ENCODE measurements around the gene DDX17. TPM values are rescaled to one million over a fixed set of nuclear protein-coding genes. Genes with fewer than 3 reads are reported as not detected.

The DDX17 gene
- total and polyA plus RNA-seq, 9 of the 15 experiments (the other 6 are each of a cell fraction or from before 2014, with no cell fraction given), result 17.6 to 421 (median 189) TPM

DNA sequence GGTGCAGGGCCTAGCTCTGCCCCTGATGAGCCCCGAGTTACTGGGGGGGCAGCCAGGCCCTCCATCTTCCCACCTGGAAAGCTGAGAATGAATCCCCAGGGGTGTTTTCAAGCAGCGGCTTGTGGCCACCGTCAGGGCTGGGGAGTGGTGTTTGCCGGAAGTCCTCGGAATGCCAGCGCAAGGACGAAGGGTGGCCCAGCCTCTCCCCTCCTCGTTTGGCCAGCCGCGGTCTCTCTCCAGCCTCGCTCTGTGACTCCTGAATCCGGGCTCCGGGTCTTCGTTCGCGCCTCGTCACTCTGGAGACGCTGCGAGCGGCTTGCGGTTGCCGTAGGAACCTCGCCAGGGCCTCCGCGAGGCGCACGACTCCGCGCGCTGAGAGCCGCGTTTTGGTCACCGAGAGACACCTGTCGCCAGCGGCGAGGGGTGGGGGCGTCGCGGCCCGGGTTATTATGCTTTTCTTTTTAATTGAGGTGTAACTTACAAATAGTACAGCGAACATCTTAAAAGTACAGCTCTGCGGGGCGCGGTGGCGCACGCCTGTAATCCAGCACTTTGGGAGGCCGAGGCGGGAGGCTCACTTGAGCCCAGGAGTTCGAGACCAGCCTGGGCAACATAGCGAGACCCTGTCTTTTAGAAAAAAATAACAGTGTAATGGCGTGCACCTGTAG lies 44.6 kb downstream of the DDX17 start (continued):
- TF ChIP-seq, protein P1, sequence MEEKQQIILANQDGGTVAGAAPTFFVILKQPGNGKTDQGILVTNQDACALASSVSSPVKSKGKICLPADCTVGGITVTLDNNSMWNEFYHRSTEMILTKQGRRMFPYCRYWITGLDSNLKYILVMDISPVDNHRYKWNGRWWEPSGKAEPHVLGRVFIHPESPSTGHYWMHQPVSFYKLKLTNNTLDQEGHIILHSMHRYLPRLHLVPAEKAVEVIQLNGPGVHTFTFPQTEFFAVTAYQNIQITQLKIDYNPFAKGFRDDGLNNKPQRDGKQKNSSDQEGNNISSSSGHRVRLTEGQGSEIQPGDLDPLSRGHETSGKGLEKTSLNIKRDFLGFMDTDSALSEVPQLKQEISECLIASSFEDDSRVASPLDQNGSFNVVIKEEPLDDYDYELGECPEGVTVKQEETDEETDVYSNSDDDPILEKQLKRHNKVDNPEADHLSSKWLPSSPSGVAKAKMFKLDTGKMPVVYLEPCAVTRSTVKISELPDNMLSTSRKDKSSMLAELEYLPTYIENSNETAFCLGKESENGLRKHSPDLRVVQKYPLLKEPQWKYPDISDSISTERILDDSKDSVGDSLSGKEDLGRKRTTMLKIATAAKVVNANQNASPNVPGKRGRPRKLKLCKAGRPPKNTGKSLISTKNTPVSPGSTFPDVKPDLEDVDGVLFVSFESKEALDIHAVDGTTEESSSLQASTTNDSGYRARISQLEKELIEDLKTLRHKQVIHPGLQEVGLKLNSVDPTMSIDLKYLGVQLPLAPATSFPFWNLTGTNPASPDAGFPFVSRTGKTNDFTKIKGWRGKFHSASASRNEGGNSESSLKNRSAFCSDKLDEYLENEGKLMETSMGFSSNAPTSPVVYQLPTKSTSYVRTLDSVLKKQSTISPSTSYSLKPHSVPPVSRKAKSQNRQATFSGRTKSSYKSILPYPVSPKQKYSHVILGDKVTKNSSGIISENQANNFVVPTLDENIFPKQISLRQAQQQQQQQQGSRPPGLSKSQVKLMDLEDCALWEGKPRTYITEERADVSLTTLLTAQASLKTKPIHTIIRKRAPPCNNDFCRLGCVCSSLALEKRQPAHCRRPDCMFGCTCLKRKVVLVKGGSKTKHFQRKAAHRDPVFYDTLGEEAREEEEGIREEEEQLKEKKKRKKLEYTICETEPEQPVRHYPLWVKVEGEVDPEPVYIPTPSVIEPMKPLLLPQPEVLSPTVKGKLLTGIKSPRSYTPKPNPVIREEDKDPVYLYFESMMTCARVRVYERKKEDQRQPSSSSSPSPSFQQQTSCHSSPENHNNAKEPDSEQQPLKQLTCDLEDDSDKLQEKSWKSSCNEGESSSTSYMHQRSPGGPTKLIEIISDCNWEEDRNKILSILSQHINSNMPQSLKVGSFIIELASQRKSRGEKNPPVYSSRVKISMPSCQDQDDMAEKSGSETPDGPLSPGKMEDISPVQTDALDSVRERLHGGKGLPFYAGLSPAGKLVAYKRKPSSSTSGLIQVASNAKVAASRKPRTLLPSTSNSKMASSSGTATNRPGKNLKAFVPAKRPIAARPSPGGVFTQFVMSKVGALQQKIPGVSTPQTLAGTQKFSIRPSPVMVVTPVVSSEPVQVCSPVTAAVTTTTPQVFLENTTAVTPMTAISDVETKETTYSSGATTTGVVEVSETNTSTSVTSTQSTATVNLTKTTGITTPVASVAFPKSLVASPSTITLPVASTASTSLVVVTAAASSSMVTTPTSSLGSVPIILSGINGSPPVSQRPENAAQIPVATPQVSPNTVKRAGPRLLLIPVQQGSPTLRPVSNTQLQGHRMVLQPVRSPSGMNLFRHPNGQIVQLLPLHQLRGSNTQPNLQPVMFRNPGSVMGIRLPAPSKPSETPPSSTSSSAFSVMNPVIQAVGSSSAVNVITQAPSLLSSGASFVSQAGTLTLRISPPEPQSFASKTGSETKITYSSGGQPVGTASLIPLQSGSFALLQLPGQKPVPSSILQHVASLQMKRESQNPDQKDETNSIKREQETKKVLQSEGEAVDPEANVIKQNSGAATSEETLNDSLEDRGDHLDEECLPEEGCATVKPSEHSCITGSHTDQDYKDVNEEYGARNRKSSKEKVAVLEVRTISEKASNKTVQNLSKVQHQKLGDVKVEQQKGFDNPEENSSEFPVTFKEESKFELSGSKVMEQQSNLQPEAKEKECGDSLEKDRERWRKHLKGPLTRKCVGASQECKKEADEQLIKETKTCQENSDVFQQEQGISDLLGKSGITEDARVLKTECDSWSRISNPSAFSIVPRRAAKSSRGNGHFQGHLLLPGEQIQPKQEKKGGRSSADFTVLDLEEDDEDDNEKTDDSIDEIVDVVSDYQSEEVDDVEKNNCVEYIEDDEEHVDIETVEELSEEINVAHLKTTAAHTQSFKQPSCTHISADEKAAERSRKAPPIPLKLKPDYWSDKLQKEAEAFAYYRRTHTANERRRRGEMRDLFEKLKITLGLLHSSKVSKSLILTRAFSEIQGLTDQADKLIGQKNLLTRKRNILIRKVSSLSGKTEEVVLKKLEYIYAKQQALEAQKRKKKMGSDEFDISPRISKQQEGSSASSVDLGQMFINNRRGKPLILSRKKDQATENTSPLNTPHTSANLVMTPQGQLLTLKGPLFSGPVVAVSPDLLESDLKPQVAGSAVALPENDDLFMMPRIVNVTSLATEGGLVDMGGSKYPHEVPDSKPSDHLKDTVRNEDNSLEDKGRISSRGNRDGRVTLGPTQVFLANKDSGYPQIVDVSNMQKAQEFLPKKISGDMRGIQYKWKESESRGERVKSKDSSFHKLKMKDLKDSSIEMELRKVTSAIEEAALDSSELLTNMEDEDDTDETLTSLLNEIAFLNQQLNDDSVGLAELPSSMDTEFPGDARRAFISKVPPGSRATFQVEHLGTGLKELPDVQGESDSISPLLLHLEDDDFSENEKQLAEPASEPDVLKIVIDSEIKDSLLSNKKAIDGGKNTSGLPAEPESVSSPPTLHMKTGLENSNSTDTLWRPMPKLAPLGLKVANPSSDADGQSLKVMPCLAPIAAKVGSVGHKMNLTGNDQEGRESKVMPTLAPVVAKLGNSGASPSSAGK (IDR thresholded peaks at IDR 0.05), result peak; percentile 70
- TF ChIP-seq BRD9 (IDR thresholded peaks at IDR 0.05; ENCODE audit: low read depth, partially characterized antibody) (no peak), SMARCE1 (IDR thresholded peaks at IDR 0.05) (no peak), NR2C1 (IDR thresholded peaks at IDR 0.05) (no peak), NR2C1 (tag; IDR thresholded peaks at IDR 0.05) (no peak), ESRRA (IDR thresholded peaks at IDR 0.05; ENCODE audit: borderline replicate concordance, low read depth) (peak; percentile 53; the same call in 1 of the 2 replicates), EZH2 (IDR thresholded peaks at IDR 0.05; ENCODE audit: borderline replicate concordance, low read depth, low read length) (no peak), ZNF384 (IDR thresholded peaks at IDR 0.05; ENCODE audit: low read depth, low read length) (no peak), ZNF830 (CRISPR knock-in tag; IDR thresholded peaks at IDR 0.05) (no peak), SIX5 (IDR thresholded peaks at IDR 0.05; ENCODE audit: borderline replicate concordance in 1 of 2, insufficient read depth in 1 of 2, low read depth in 1 of 2, low read length in 2 of 2) (no peak), MYC (IDR thresholded peaks at IDR 0.05; ENCODE audit: low read depth, low read length) (peak; percentile 48; the same call in 1 of the 2 replicates), MYC (CRISPR knock-in tag; IDR thresholded peaks at IDR 0.05; ENCODE audit: borderline replicate concordance, low read depth) (no peak), NFYB (IDR thresholded peaks at IDR 0.05; ENCODE audit: extremely low read depth, insufficient read length) (no peak), ZNF23 (CRISPR knock-in tag; IDR thresholded peaks at IDR 0.05) (no peak), PHB (CRISPR knock-in tag; IDR thresholded peaks at IDR 0.05) (no peak)
- TF ChIP-seq, protein P2, sequence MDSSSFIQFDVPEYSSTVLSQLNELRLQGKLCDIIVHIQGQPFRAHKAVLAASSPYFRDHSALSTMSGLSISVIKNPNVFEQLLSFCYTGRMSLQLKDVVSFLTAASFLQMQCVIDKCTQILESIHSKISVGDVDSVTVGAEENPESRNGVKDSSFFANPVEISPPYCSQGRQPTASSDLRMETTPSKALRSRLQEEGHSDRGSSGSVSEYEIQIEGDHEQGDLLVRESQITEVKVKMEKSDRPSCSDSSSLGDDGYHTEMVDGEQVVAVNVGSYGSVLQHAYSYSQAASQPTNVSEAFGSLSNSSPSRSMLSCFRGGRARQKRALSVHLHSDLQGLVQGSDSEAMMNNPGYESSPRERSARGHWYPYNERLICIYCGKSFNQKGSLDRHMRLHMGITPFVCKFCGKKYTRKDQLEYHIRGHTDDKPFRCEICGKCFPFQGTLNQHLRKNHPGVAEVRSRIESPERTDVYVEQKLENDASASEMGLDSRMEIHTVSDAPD (CRISPR knock-in tag; IDR thresholded peaks at IDR 0.05), result no peak
